ENCODE measurements around the gene COL27A1. TPM values are rescaled to one million over a fixed set of nuclear protein-coding genes. Genes with fewer than 3 reads are reported as not detected.

Gene COL27A1
- total RNA-seq, 4 donors from 2014 or later: 2.1 to 9.0 (median 3.8) TPM

DNA sequence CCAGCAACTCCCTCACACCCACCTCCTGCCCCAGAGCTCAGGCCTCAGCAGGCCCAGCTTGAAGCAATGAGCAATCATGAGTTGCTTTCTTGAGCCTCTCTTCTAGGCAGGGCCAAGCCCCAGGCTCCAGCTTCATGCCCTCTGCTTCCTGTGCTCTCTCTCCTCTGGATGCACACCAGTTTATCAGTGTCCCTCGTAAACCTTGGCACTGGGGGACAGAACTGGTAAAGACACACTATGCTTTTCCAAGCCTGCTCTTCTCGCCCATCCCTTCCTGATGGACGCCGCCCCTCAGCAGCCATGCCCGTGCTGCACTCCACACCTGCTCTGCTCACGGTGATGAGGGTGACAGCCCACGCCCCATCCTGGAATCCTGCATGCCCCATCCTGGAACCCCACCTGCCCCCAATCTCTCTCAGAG, 118.1 kb downstream of the COL27A1 start:
- H3K36me3 ChIP-seq: no peaks in the 10 kb centered on the region
- 50 to 60% methylated on average over 1 to 7 of the region's 7 CpGs for WGBS, 2 donors (ENCODE audit: low coverage in 1 of 2)

DNA sequence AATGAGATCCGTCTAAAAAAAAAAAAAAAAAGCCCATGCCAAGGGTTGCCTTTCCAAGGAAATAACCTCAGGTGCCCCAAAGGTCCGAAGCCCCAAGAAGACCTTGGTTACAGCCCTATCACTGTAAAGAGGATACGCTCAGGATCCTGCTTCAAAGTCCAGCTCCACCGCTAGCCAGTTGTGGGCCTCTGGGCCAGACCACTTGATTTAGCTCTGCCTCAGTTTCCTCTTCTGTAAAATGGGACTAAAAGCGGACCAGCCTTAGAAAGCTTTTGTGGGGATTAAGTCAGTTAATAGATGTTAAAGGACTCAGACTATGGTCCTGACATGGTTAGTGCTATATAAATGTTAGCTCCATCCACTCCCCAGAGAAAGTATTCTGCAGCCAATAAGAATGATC, 118.9 kb downstream of the COL27A1 start:
- no peak overlapping the region for H3K27ac ChIP-seq
- H3K4me1 ChIP-seq: no peaks in the 10 kb centered on the region
- H3K9me3 ChIP-seq: no peaks in the 10 kb centered on the region
- TF ChIP-seq EP300 (IDR thresholded peaks at IDR 0.05; ENCODE audit: low read depth) (no peak), POLR2AphosphoS5 (IDR thresholded peaks at IDR 0.05) (no peak), POLR2A (IDR thresholded peaks at IDR 0.05) (no peak)
- TF ChIP-seq, protein P1, sequence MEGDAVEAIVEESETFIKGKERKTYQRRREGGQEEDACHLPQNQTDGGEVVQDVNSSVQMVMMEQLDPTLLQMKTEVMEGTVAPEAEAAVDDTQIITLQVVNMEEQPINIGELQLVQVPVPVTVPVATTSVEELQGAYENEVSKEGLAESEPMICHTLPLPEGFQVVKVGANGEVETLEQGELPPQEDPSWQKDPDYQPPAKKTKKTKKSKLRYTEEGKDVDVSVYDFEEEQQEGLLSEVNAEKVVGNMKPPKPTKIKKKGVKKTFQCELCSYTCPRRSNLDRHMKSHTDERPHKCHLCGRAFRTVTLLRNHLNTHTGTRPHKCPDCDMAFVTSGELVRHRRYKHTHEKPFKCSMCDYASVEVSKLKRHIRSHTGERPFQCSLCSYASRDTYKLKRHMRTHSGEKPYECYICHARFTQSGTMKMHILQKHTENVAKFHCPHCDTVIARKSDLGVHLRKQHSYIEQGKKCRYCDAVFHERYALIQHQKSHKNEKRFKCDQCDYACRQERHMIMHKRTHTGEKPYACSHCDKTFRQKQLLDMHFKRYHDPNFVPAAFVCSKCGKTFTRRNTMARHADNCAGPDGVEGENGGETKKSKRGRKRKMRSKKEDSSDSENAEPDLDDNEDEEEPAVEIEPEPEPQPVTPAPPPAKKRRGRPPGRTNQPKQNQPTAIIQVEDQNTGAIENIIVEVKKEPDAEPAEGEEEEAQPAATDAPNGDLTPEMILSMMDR (IDR thresholded peaks at IDR 0.05): no peak
- intact Hi-C loops (cut with DNase I; ENCODE audit: low total_unique reads): loop anchor here (5.0 kb wide), 1 partner anchor 122 kb away; no protein-coding TSS in a partner anchor
- 82 to 93% methylated on average over 5 of the region's 5 CpGs for WGBS, 2 donors (ENCODE audit: low coverage in 1 of 2)
- H3K27me3 ChIP-seq: no peaks in the 10 kb centered on the region
- in situ Hi-C loops (cut with MboI; ENCODE audit: low pct_ligation_motif_present in 1 of 4, low pct_unique_long_range_greater_than_20kb in 1 of 4, low sequenced_read_pairs in 3 of 4): no loop called here
- DNase-seq: no peak
- H3K4me3 ChIP-seq: no peak overlapping the region
- H3K36me3 ChIP-seq: no peaks in the 10 kb centered on the region

More for the DNA sequence above, 118.1 kb downstream of the COL27A1 start:
- TF ChIP-seq POLR2A (IDR thresholded peaks at IDR 0.05) (no peak), POLR2AphosphoS5 (IDR thresholded peaks at IDR 0.05) (no peak), EP300 (IDR thresholded peaks at IDR 0.05; ENCODE audit: low read depth) (no peak)
- TF ChIP-seq, protein P1 (IDR thresholded peaks at IDR 0.05): no peak
- no peak overlapping the region for H3K27ac ChIP-seq
- intact Hi-C loops (cut with DNase I; ENCODE audit: low total_unique reads) (loop anchor here (5.0 kb wide), 1 partner anchor 121 kb away; no protein-coding TSS in a partner anchor), in situ Hi-C loops (cut with MboI; ENCODE audit: low pct_ligation_motif_present in 1 of 4, low pct_unique_long_range_greater_than_20kb in 1 of 4, low sequenced_read_pairs in 3 of 4) (no loop called here)
- H3K4me1 ChIP-seq: no peaks in the 10 kb centered on the region
- H3K9me3 ChIP-seq: no peaks in the 10 kb centered on the region
- H3K4me3 ChIP-seq: no peak overlapping the region
- H3K27me3 ChIP-seq: no peaks in the 10 kb centered on the region
- DNase-seq: no peak

DNA sequence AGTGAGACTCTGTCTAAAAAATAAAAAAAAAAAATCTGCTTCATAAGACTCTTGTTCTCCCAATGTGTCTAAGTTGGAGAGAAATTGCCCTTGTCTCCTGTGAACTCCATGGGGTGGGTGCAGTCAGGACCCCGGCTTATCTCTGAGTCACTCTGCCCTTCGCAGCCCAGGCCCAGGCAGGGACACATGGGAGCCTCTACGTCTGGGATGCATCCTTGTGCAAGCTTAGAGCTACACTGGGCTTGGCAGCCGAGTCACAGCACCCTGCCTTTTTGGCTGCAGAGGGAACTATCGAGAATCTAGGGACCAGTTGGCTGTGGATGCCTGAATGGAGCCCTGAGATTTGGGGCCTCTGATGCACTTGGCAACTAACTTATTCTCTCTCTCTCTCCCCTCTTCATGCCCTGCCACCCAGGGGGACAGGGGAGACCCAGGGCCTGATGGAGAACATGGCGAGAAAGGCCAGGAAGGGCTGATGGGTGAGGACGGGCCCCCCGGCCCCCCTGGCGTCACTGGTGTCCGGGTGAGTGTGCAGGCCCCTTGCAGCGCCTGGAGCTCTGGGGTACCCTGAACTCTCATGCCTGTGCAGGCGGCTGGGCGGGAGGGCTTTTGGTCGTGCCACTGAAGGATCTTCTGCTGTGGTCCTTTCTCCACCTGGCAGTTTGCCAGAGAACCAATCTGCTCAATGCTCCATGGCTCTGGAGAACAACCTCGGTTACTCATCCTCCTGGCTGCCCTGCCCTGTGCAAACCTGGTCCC, 120.1 kb downstream of the COL27A1 start:
- Histone ChIP-seq H3K27me3 (no peaks in the 10 kb centered on the region), H3K4me3 (no peak overlapping the region), H3K27ac (no peak overlapping the region), H3K36me3 (no peaks in the 10 kb centered on the region), H3K4me1 (no peaks in the 10 kb centered on the region), H3K9me3 (no peaks in the 10 kb centered on the region)
- TF ChIP-seq EP300 (IDR thresholded peaks at IDR 0.05; ENCODE audit: low read depth) (no peak), POLR2A (IDR thresholded peaks at IDR 0.05) (no peak), POLR2AphosphoS5 (IDR thresholded peaks at IDR 0.05) (no peak)
- TF ChIP-seq, protein P1 (IDR thresholded peaks at IDR 0.05): no peak
- in situ Hi-C loops (cut with MboI; ENCODE audit: low pct_ligation_motif_present in 1 of 4, low pct_unique_long_range_greater_than_20kb in 1 of 4, low sequenced_read_pairs in 3 of 4): loop anchor here in 2 of 4 donors (25.0 kb wide), 2 partner anchors 188 to 463 kb away; partner anchors contain the start of genes AMBP (in 1 of the 2) and KIF12 (in 1 of the 2)
- DNase-seq: no peak
- WGBS, 2 donors (ENCODE audit: low coverage in 1 of 2): 73 to 89% methylated on average over 3 to 8 of the region's 15 CpGs
- intact Hi-C loops (cut with DNase I; ENCODE audit: low total_unique reads): no loop called here

DNA sequence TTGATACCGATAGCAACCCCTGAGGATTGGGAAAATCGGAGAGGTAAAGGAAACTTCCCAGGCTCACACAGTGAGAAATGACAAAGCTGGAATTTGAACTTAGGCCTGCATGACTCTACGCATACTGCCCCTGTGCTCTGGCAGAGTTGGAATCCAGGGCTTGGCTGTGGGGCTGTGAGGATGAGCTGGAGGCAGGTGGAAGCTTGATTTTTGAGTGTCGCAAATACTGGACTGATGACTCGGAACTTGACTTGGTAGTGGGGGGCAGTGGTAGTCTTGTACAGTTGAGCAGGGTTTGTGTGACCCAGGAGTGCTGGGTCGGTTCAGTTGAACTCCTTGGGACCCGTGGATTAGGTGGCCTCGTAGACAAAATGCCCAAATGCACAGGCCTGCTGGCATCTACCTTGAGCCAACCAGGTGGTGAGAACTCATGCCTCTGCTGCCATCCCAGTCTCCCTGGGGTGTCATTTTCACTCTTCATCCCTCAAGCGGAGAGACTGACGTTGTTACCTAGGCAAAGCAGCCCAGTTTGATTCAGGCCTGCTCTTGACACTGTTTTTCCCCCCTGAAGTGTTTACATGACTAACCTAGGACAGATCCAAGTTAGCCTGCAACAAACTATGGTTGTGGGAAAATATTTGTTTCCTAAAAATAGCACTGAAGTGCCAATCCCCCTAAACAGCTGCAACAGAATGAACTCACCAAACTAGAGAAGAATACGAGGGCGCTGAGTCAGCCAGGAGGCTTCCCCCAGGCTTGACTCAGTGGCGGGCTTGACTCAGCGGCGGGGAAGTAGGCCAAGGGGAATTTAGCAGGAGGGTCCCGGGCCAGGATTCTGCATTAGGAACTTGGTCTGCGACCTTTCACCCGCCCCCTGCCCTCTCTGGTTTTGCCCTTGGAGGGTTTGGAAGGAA, 121.8 kb downstream of the COL27A1 start:
- no peaks in the 10 kb centered on the region for H3K27me3 ChIP-seq
- no peaks in the 10 kb centered on the region for H3K36me3 ChIP-seq
- no peaks in the 10 kb centered on the region for H3K9me3 ChIP-seq
- intact Hi-C loops (cut with DNase I; ENCODE audit: low total_unique reads): no loop called here
- DNase-seq: no peak
- no peak for TF ChIP-seq POLR2AphosphoS5 (IDR thresholded peaks at IDR 0.05)
- H3K4me3 ChIP-seq: no peak overlapping the region
- no peaks in the 10 kb centered on the region for H3K4me1 ChIP-seq
- peak overlapping the region in 1 of 4 donors; percentile 9 for H3K27ac ChIP-seq
- in situ Hi-C loops (cut with MboI; ENCODE audit: low pct_ligation_motif_present in 1 of 4, low pct_unique_long_range_greater_than_20kb in 1 of 4, low sequenced_read_pairs in 3 of 4): loop anchor here in 2 of 4 donors (25.0 kb wide), 2 partner anchors 190 to 465 kb away; partner anchors contain the start of genes AMBP (in 1 of the 2) and KIF12 (in 1 of the 2)
- WGBS, 2 donors (ENCODE audit: low coverage in 1 of 2): 72% methylated on average over 18 of the region's 18 CpGs; no CpG with 5 or more reads in 1 of the 2 donors

Measured in transverse colon (tissue), 4 donors.